AG04450 (cell line): ENCODE results near the gene PDE11A. TPM values are rescaled to one million over a fixed set of nuclear protein-coding genes. Genes with fewer than 3 reads are reported as not detected.

Source experiments
- CTCF ChIA-PET: fragments of 300-600, 350-600 bp; formaldehyde crosslinking; extraction: SDS; loops from one replicate; lab custom pipeline; 2022; ENCODE audit warnings: antibody characterized with exemption, inconsistent platforms; lab: Charles Lee
- POLR2A ChIA-PET: fragments of 350-600 bp; formaldehyde crosslinking; extraction: SDS; loops from one replicate; lab custom pipeline; 2021; ENCODE audit warnings: antibody characterized with exemption, inconsistent platforms; lab: Yijun Ruan, JAX
- DNase-seq: peaks from one replicate; pipeline ENCODE4 v3.0.0-alpha.2; 2011; ENCODE audit warnings: low read depth, low spot score
- H3K27ac ChIP-seq: one replicate; pipeline ENCODE4 v1.5.1; 2012; ENCODE audit warnings: low read depth, low read length, control low read depth
- H3K27me3 ChIP-seq: one replicate; pipeline ENCODE4 v1.6.0; 2012; ENCODE audit warnings: low read length; ENCODE audit not compliant: control insufficient read depth, insufficient read depth
- H3K4me3 ChIP-seq: 2 replicates; pipeline ENCODE4 v1.5.1; 2011; ENCODE audit warnings: mild to moderate bottlenecking, low read depth, low read length, control low read depth
- H3K9me3 ChIP-seq: 2 replicates; pipeline ENCODE4 v1.5.1; 2012; ENCODE audit warnings: low read length; ENCODE audit not compliant: control insufficient read depth, insufficient read depth
- polyA plus RNA-seq: library from polyadenylated mRNA; depleted of rRNA; stranded (reverse); fragments of >200 nt; gene quantifications from 2 replicates; pipeline ENCODE4 v1.2.3, GENCODE V29; 2011
- TF ChIP-seq, protein P1 (sequence below): IDR thresholded peaks from 2 replicates; pipeline ENCODE4 v1.5.1; 2011; ENCODE audit warnings: low read depth, low read length, control low read depth, inconsistent platforms

The PDE11A gene
- polyA plus RNA-seq, 1 experiment, result 0.24 TPM

DNA sequence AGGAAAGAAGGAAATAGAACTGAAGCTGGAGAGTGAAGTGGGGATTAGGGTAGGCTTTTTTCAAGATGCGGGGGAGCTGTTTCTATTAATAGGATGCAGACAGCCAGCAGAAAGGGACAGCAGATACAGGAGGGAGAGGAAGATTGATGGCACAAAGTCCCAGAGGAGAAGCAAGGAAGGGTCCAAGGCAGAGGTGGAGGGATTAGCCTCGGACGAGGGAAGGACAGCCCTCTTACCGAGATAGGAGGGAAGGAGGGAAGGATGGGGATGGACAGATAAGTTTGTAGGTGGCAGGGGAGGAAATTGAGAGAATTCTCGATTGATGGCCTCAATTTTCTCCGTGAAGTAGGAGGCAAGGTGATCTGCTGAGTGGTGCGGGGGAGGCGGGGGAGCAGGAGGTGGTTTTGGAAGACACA, 362.6 kb downstream of the PDE11A start:
- Histone ChIP-seq H3K27ac (no peak overlapping the region), H3K9me3 (no peaks in the 10 kb centered on the region), H3K4me3 (no peak overlapping the region), H3K27me3 (peaks cover 2% of the 10 kb centered on the region)
- TF ChIP-seq, protein P1, sequence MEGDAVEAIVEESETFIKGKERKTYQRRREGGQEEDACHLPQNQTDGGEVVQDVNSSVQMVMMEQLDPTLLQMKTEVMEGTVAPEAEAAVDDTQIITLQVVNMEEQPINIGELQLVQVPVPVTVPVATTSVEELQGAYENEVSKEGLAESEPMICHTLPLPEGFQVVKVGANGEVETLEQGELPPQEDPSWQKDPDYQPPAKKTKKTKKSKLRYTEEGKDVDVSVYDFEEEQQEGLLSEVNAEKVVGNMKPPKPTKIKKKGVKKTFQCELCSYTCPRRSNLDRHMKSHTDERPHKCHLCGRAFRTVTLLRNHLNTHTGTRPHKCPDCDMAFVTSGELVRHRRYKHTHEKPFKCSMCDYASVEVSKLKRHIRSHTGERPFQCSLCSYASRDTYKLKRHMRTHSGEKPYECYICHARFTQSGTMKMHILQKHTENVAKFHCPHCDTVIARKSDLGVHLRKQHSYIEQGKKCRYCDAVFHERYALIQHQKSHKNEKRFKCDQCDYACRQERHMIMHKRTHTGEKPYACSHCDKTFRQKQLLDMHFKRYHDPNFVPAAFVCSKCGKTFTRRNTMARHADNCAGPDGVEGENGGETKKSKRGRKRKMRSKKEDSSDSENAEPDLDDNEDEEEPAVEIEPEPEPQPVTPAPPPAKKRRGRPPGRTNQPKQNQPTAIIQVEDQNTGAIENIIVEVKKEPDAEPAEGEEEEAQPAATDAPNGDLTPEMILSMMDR, result no peak
- CTCF ChIA-PET, result interaction anchor here (0.8 kb wide), 1 partner anchor 14 kb away, joined by 3 read pairs; no protein-coding TSS in a partner anchor
- no peak for DNase-seq
- POLR2A ChIA-PET, result no interaction called here

DNA sequence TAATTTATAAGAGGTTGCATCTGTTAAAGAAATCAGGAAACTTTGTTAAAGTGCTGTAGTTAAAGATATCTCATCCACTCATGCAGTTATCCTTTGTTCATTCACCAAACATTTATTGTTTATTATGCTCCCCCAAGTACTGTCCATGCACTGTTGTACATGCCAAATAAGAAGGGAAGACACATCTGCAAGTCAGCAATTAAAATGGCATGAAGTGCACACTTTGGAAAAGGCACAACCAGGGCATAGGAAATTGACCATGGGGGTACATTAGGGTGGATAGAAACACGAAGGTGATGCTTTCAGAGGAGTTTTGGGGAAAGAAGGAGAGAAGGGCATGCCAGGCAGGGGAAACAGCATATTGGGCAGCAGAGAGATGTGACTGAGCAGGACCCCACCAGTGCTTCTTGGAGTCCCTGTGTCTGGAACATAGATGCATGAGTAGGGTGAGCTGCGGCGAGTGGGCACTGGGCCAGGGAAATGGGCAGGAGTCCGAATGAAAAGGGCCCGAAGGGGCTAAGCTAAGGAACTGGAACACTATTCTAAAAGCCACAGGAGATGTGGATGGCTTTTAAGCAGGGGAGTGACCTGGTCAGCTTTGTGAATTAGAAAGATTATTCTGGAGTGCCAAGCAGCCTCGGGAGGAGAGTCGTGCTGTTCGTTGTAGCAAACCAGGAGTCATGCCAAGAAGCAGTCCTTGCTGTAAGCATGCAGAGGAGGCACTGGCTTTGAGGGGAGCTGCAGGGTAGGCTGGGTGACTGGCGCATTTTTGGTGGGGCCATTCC, 363.7 kb downstream of the PDE11A start:
- Histone ChIP-seq H3K27ac (no peak overlapping the region), H3K27me3 (peaks cover 2% of the 10 kb centered on the region), H3K4me3 (no peak overlapping the region), H3K9me3 (no peaks in the 10 kb centered on the region)
- ChIA-PET POLR2A (no interaction called here), CTCF (interaction anchor here (0.8 kb wide), 1 partner anchor 15 kb away, joined by 3 read pairs; no protein-coding TSS in a partner anchor)
- DNase-seq, result no peak
- TF ChIP-seq, protein P1, result no peak

DNA sequence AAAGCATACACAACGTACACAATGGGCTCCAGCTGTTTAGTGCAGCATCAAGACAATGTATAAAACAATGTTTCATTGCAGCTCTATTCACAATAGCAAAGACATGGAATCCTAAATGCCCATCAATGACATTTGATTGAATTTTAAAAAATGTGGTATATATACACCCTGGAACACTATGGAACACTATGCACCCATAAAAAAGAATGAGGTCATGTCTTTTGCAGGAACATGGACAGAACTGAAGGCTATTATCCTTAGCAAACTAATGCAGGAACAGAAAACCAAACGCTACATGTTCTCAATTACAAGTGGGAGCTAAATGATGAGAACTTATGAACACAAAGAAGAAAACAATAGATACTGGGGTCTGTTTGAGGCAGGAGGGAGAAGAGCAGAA, 364.5 kb downstream of the PDE11A start:
- Histone ChIP-seq H3K4me3 (no peak overlapping the region), H3K27ac (no peak overlapping the region), H3K27me3 (peaks cover 2% of the 10 kb centered on the region), H3K9me3 (no peaks in the 10 kb centered on the region)
- no peak for DNase-seq
- POLR2A ChIA-PET, result no interaction called here
- CTCF ChIA-PET, result no interaction called here
- TF ChIP-seq, protein P1, result no peak

DNA sequence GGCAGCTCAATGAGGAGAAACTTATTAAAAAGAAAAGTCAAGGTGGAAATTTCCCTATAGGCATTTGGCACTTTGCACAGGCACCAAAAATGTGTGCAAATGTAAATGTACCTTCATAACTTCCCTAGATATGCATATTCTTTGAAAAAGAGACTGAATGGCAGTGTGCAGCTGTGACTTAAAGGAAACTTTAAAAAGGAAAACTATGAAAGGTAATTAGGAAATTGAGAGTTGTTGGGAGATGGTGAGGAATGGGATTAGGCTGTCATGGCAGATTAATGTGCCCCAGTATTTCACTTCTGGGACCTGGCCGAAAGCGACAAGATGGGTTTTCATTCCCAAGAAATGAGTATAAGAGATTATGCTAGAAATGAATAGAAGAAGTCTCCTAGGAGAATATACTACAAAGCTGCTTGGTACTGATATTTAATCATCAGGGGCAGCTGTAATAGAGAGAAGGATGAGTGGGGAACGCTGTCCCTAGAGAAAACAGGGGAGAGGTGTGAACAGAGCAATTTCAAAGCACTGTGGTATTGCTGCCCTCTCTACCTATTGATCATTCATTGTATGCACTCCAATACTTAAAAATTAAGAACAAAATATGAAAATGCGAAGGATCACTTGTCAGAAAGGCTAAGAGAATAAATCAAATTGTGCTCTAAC, 366.9 kb downstream of the PDE11A start:
- H3K27ac ChIP-seq, result no peak overlapping the region
- DNase-seq, result no peak
- CTCF ChIA-PET, result no interaction called here
- H3K4me3 ChIP-seq, result no peak overlapping the region
- POLR2A ChIA-PET, result no interaction called here
- H3K27me3 ChIP-seq, result peaks cover 2% of the 10 kb centered on the region
- no peaks in the 10 kb centered on the region for H3K9me3 ChIP-seq
- TF ChIP-seq, protein P1, result no peak

DNA sequence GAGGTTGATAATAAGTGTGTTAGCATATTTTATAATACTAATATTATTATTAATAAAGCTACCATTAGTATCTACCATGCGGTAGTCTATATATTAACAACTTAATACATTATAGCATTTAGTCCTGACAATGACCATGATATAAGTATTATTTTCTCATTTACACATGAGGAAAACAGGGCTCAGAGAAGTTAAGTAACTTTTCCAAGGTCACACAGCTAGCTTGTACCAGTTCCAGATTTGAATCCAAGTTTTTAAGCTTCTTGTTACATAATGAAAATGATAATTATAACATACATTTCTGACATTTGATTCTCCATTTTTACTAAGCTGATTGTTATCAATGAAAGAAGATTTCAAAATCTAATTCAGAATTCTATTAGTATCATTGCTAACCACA, 369.4 kb downstream of the PDE11A start:
- Histone ChIP-seq H3K9me3 (no peaks in the 10 kb centered on the region), H3K4me3 (no peak overlapping the region), H3K27ac (no peak overlapping the region), H3K27me3 (no peaks in the 10 kb centered on the region)
- DNase-seq, result no peak
- TF ChIP-seq, protein P1, result no peak
- CTCF ChIA-PET, result interaction anchor here (0.6 to 1.4 kb wide), 3 partner anchors 69 to 213 kb away, joined by 3 to 4 read pairs (median 4); no protein-coding TSS in a partner anchor
- POLR2A ChIA-PET, result no interaction called here
